Measurements from ENCODE around the gene LRRC4B. TPM values are rescaled to one million over a fixed set of nuclear protein-coding genes. Genes with fewer than 3 reads are reported as not detected.
"Not testable (repeated sequence)": the region's sequence is repeated elsewhere in the genome, so short reads cannot be mapped to it uniquely, and the experiment has no call there.

The LRRC4B gene
- total RNA-seq, 2 donors from 2014 or later: 1.4 to 2.9 TPM

DNA sequence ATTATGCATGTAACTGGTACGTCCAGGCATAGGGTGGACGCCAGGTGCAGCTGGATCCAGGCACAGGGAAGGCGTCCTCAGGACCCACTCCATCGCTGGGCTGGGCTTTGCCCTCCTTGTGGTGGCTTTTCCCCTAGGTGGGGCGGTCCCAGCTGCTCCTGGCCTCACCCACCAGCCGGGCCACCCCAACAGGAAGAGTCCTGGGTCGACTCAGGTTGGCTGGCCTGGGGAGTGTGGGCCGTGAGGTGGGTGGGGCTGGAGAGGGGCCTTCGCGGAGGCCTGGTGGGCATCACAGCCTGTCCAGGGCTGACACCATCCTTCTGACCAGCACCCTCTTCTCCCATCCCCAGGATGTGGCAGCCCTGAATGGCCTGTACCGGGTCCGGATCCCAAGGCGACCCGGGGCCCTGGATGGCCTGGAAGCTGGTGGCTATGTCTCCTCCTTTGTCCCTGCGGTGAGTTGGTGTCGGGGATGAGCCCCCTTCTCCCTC is 88.4 kb downstream of the LRRC4B start:
- no peak for DNase-seq

GRCh38 chr19:50478901-50479715 is 89.1 kb downstream of the LRRC4B start:
- ATAC-seq (no peak), DNase-seq (no peak)
- intact Hi-C loops (cut with DNase I): no loop called here

More for the DNA sequence above, 88.4 kb downstream of the LRRC4B start:
- intact Hi-C loops (cut with DNase I): no loop called here
- ATAC-seq: no peak

GRCh38 chr19:50477751-50478515 is 90.3 kb downstream of the LRRC4B start:
- no peak for ATAC-seq
- intact Hi-C loops (cut with DNase I): no loop called here
- no peak for DNase-seq

GRCh38 chr19:50476907-50477238 is 91.4 kb downstream of the LRRC4B start:
- intact Hi-C loops (cut with DNase I): no loop called here
- ATAC-seq: no peak

DNA sequence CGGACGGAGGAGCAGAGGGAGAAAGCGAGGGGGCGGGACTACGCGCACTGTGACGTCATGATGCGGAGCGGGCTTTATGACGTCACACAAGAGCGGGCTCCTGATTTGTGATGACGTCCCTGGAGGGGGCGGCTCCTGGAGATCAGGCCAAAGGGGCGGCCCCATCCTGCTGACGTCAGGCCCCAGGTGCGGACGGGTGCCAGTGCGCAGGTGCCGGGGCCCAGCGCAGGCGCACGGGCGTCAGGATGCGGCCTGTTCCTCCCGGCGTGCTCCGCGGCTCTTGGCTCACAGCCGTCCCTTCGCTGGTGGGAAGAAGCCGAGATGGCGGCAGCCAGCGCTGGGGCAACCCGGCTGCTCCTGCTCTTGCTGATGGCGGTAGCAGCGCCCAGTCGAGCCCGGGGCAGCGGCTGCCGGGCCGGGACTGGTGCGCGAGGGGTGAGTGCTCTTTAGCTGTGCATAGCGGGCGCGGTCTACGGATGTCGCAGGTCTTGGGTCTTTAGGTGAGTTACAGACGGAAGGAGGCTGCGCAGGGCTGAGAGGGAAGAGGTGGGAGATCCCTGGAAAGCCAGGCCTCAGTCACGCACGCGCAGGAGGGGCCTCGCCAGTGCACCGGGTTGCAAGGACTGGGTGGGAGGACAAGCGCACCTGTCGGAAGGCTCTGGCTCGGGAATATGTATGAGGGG is 91.9 kb downstream of the LRRC4B start, which contains the start of the genes EMC10 and GARIN5A:
Gene EMC10 (plus strand): TSS at position 284 of the 683 bp plus-strand sequence. CDS start 38 bp downstream, at position 322.
Gene GARIN5A (minus strand): TSS at position 625 of the 683 bp plus-strand sequence. CDS start 460 bp downstream, at position 165.
- ATAC-seq (peak; percentile 96 to 97), DNase-seq (peak; percentile 92)
- intact Hi-C loops (cut with DNase I): no loop called here

More at GRCh38 chr19:50476907-50477238, 91.4 kb downstream of the LRRC4B start:
- DNase-seq: no peak

DNA sequence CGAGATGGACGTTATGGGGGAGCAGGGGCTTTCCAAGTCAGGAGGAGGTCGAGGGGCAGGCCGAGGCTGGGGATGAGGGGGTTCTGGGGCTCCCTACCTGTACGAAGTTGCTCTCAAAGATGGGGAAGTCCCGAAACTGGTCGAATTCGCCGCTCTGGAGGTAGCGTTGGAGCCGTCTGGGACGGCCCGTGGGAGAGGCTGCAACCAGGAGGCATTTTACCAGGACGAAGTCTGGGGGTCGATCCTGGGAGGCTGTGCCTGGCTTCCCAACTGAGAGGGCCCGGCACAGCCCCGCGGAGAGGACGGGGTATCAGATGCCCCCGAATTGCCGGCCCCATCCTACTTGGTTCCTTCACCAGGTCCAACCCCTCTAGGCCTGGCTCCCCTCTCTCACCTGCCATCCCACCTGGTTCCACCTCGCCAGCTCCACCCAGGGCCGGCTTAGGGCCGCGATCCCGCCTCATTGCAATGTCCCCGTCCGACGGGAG is 92.5 kb downstream of the LRRC4B start:
- ATAC-seq (no peak), DNase-seq (no peak)
- intact Hi-C loops (cut with DNase I): no loop called here

- no peak for DNase-seq
- intact Hi-C loops (cut with DNase I): no loop called here
- ATAC-seq: no peak
Measured at GRCh38 chr19:50475101-50475568, 93.1 kb downstream of the LRRC4B start.

GRCh38 chr19:50473336-50473735 is 94.9 kb downstream of the LRRC4B start:
- ATAC-seq; DNase-seq; intact Hi-C loops (cut with DNase I): not testable (repeated sequence)

GRCh38 chr19:50468818-50469217 is 99.4 kb downstream of the LRRC4B start:
- no peak for ATAC-seq
- intact Hi-C loops (cut with DNase I): no loop called here

GRCh38 chr19:50467566-50467965 is 100.7 kb downstream of the LRRC4B start:
- ATAC-seq: no peak
- intact Hi-C loops (cut with DNase I): no loop called here
- no peak for DNase-seq

More at GRCh38 chr19:50468818-50469217, 99.4 kb downstream of the LRRC4B start:
- no peak for DNase-seq

Other genes with a start within 250 kb of the LRRC4B start
- gene KCNC3, start 239.1 kb downstream of the LRRC4B start, total RNA-seq: 1 to 10 TPM; 2.7 to 4.0 TPM
- under 1 TPM; 0.47 to 0.97 TPM for gene NAPSA, start 202.8 kb downstream of the LRRC4B start, total RNA-seq
- 10 to 100 TPM; 59.3 to 70.0 TPM for gene NR1H2, start 192.0 kb downstream of the LRRC4B start, total RNA-seq
- gene POLD1, start 184.1 kb downstream of the LRRC4B start, total RNA-seq: 10 to 100 TPM; 12.0 to 13.4 TPM
- not detected for gene SPIB, start 149.5 kb downstream of the LRRC4B start, total RNA-seq
- not detected for gene MYBPC2, start 135.5 kb downstream of the LRRC4B start, total RNA-seq
- 10 to 100 TPM; 82.3 to 96.9 TPM for gene EMC10, start 91.9 kb downstream of the LRRC4B start, total RNA-seq
- gene GARIN5A, start 91.6 kb downstream of the LRRC4B start, total RNA-seq: 1 to 10 TPM; 1.4 to 1.5 TPM
- gene JOSD2, start 57.2 kb downstream of the LRRC4B start, total RNA-seq: 10 to 100 TPM; 27.3 to 36.7 TPM
- gene ASPDH, start 54.5 kb downstream of the LRRC4B start, total RNA-seq: not detected
- under 1 TPM; 0.24 to 0.52 TPM for gene SYT3, start 71.4 kb upstream of the LRRC4B start, total RNA-seq
- 1 to 10 TPM; 1.3 to 2.0 TPM for gene C19orf81, start 81.0 kb upstream of the LRRC4B start, total RNA-seq
- 1 to 10 TPM in 1 of 2 donors, under 1 TPM in 1; 0.62 to 1.2 TPM for gene SHANK1, start 151.4 kb upstream of the LRRC4B start, total RNA-seq
- 1 to 10 TPM; 8.4 to 9.6 TPM for gene CLEC11A, start 154.9 kb upstream of the LRRC4B start, total RNA-seq
- gene GPR32, start 202.0 kb upstream of the LRRC4B start, total RNA-seq: not detected
- not detected for gene ACP4, start 222.0 kb upstream of the LRRC4B start, total RNA-seq